Activated naive CD4-positive, alpha-beta T cell treated with anti-CD3 and anti-CD28 coated beads for 36 hours (primary cell): Measurements from ENCODE around the gene DOCK9. TPM values are rescaled to one million over a fixed set of nuclear protein-coding genes. Genes with fewer than 3 reads are reported as not detected.

Experiments
- CTCF ChIA-PET: fragments of 350-600 bp; sonication (Branson Sonifier 250); formaldehyde crosslinking; loops from one replicate; lab custom pipeline; 2021; ENCODE audit warnings: antibody characterized with exemption; lab: Charles Lee
- DNase-seq: peaks from one replicate; pipeline ENCODE4 v3.0.0-alpha.2; 2020
- H3K27ac Mint-ChIP-seq: one replicate; pipeline ENCODE4 v1.8.0; 2021; ENCODE audit warnings: mild to moderate bottlenecking, mixed read lengths
- H3K27me3 Mint-ChIP-seq: one replicate; pipeline ENCODE4 v1.8.0; 2021; ENCODE audit warnings: low read depth, mixed read lengths
- H3K36me3 Mint-ChIP-seq: one replicate; pipeline ENCODE4 v1.8.0; 2021; ENCODE audit warnings: low read depth, mixed read lengths
- H3K4me1 Mint-ChIP-seq: one replicate; pipeline ENCODE4 v1.8.0; 2021; ENCODE audit warnings: low read depth, mixed read lengths
- H3K4me3 Mint-ChIP-seq: one replicate; pipeline ENCODE4 v1.8.0; 2021; ENCODE audit warnings: mild to moderate bottlenecking, moderate library complexity, mixed read lengths
- H3K9me3 Mint-ChIP-seq: one replicate; pipeline ENCODE4 v1.8.0; 2021; ENCODE audit warnings: mixed read lengths
- intact Hi-C: fragments of 100-400 bp; cut with micrococcal nuclease; formaldehyde crosslinking; loops from one replicate; pipeline ENCODE4 v1.15.1; 2023
- total RNA-seq, 2 experiments: library from RNA; stranded (reverse); gene quantifications; one replicate each; pipeline ENCODE4 v1.2.3, GENCODE V29; 2021

The DOCK9 gene
- total RNA-seq, 2 experiments from 2014 or later = 38.3 to 42.1 TPM

GRCh38 chr13:98889419-98890085, 88.3 kb downstream of the DOCK9 start:
- H3K4me1 Mint-ChIP-seq = peaks cover 17% of the 10 kb centered on the region
- DNase-seq = peak; percentile 18
- H3K9me3 Mint-ChIP-seq = no peaks in the 10 kb centered on the region
- peaks cover 22% of the 10 kb centered on the region for H3K36me3 Mint-ChIP-seq
- intact Hi-C loops = no loop called here
- no peak overlapping the region for H3K27ac Mint-ChIP-seq
- no peaks in the 10 kb centered on the region for H3K27me3 Mint-ChIP-seq
- no peak overlapping the region for H3K4me3 Mint-ChIP-seq
- CTCF ChIA-PET = interaction anchor here (0.6 to 1.2 kb wide), 4 partner anchors 20 to 139 kb away, joined by 3 to 4 read pairs (median 4); no protein-coding TSS in a partner anchor

DNA sequence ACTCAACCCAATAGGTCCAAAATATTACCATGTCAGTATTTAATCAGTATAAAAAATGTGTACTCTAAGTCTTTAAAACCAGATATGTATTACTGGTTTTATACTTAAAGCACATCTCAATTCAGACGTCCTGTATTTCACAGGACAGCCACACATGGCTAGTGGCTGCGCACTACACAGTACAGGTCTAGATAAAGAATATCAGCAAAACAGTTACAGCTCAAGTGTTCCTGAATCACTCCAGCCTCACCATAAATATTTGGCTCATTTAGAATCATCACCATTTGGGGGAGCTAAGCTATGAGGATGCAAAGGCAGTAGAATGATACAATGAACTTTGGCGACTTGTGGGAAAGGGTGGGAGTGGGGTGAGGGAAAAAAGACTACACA, 89.0 kb downstream of the DOCK9 start:
- Mint-ChIP-seq H3K27me3 (no peaks in the 10 kb centered on the region), H3K9me3 (no peaks in the 10 kb centered on the region), H3K4me1 (peaks cover 17% of the 10 kb centered on the region), H3K27ac (no peak overlapping the region), H3K36me3 (peaks cover 24% of the 10 kb centered on the region), H3K4me3 (no peak overlapping the region)
- DNase-seq = no peak
- CTCF ChIA-PET = interaction anchor here (1.1 kb wide), 1 partner anchor 19 kb away, joined by 4 read pairs; no protein-coding TSS in a partner anchor
- intact Hi-C loops = no loop called here

DNA sequence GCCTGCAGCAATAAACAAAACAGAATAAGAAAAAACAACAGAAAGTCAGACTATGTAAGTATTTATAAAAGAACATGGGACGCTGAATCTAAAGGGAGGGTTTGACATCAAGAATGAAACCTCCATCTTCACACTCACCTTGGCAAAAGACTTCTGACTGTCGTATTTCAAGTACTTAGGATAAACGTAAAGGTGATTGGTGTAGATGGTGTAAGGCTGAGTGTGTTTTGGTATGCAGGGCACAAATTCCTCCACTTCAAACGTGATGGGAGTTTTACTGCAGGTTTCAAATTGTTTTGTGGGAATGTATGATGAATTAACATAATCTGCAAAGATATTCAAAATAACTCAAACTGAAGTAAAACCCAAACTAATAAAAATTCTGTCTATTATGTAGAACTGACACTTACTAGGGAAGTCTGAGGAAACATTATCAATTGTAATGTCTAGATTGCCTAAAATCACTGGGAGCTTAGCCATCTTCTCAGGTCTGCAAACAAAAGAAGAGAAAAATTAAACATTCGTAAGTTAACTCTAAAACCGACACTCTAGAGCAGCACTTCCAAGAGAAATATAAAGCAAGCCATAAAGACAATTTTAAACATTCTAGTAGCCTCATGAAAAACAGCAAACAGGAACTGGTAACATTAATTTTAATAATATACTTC, 89.5 kb downstream of the DOCK9 start:
- Mint-ChIP-seq H3K27ac (no peak overlapping the region), H3K4me1 (peaks cover 17% of the 10 kb centered on the region), H3K4me3 (no peak overlapping the region), H3K36me3 (peaks cover 25% of the 10 kb centered on the region), H3K9me3 (no peaks in the 10 kb centered on the region), H3K27me3 (no peaks in the 10 kb centered on the region)
- DNase-seq = no peak
- intact Hi-C loops = no loop called here
- CTCF ChIA-PET = interaction anchor here (0.5 kb wide), 1 partner anchor 316 kb away, joined by 3 read pairs; no protein-coding TSS in a partner anchor

DNA sequence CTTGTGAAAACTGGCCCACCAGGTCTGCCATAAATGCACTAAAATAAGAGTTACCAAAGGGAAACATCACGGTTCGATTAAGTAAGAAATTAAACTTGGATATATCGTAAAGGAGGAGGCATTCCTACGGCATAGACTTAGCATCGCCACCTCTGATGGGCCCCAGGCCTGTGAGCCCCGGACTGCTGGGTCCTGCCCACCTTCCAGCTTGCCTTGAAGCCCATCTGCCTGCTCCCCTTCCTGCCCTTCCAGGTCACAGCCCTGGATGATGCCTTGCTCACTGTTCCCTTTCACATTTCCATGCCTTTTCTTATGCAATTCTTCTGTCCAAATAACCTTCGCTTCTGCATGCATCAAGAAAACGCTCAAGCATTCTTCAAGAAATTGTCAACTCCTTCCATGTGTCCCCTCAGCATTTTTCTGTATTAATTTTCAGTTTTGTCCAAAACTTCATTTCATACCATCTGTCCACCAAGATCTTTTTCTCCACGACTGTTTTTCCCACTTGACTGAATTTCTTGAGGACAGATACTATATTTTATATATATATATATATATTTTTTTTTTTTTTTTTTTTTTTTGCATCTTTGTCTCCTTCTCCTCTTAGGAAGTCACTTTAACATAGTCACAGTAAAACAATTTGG, 91.2 kb downstream of the DOCK9 start:
- Mint-ChIP-seq H3K4me1 (peaks cover 17% of the 10 kb centered on the region), H3K4me3 (no peak overlapping the region), H3K27me3 (no peaks in the 10 kb centered on the region), H3K9me3 (no peaks in the 10 kb centered on the region), H3K27ac (no peak overlapping the region), H3K36me3 (peaks cover 31% of the 10 kb centered on the region)
- CTCF ChIA-PET = no interaction called here
- DNase-seq = no peak
- intact Hi-C loops = no loop called here

- CTCF ChIA-PET = no interaction called here
- H3K9me3 Mint-ChIP-seq = no peaks in the 10 kb centered on the region
Observed at GRCh38 chr13:98885600-98885999, 92.3 kb downstream of the DOCK9 start.

DNA sequence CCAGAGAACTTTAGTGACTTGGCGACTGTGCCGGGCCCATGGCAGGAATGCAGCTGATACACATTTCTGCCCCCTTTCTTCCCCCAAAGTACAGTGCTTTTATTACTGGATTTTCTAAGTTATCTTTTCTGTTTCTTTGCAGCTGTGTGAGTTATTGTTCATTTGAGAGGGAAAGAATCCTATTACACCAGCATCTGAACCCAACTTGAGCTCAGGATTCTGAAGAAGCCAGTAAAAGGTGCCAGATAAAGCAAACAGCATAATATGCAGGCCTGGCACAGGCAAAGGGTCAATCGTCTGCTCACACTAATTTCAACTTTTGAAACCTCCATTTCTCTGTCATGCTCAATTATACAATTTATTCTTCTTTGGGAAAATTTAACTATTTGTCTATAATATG, 93.9 kb downstream of the DOCK9 start:
- CTCF ChIA-PET = interaction anchor here (0.7 kb wide), 1 partner anchor 207 kb away, joined by 3 read pairs; no protein-coding TSS in a partner anchor
- no peaks in the 10 kb centered on the region for H3K27me3 Mint-ChIP-seq
- H3K36me3 Mint-ChIP-seq = peaks cover 43% of the 10 kb centered on the region
- no peak for DNase-seq
- H3K4me3 Mint-ChIP-seq = no peak overlapping the region
- intact Hi-C loops = no loop called here
- H3K9me3 Mint-ChIP-seq = no peaks in the 10 kb centered on the region
- no peaks in the 10 kb centered on the region for H3K4me1 Mint-ChIP-seq
- H3K27ac Mint-ChIP-seq = no peak overlapping the region

More at GRCh38 chr13:98885600-98885999, 92.3 kb downstream of the DOCK9 start:
- Mint-ChIP-seq H3K4me1 (peaks cover 12% of the 10 kb centered on the region), H3K36me3 (peaks cover 37% of the 10 kb centered on the region), H3K27me3 (no peaks in the 10 kb centered on the region), H3K4me3 (no peak overlapping the region), H3K27ac (no peak overlapping the region)
- no peak for DNase-seq
- intact Hi-C loops = no loop called here

- no peak overlapping the region for H3K4me3 Mint-ChIP-seq
- peaks cover 44% of the 10 kb centered on the region for H3K36me3 Mint-ChIP-seq
- H3K4me1 Mint-ChIP-seq = no peaks in the 10 kb centered on the region
- no peak for DNase-seq
- CTCF ChIA-PET = no interaction called here
- no peaks in the 10 kb centered on the region for H3K9me3 Mint-ChIP-seq
- intact Hi-C loops = no loop called here
- no peaks in the 10 kb centered on the region for H3K27me3 Mint-ChIP-seq
- no peak overlapping the region for H3K27ac Mint-ChIP-seq
Observed at GRCh38 chr13:98881390-98881789, 96.5 kb downstream of the DOCK9 start.

- peaks cover 3% of the 10 kb centered on the region for H3K4me1 Mint-ChIP-seq
- no peak for DNase-seq
- no peaks in the 10 kb centered on the region for H3K27me3 Mint-ChIP-seq
- CTCF ChIA-PET = interaction anchor here (0.8 to 0.9 kb wide), 2 partner anchors 11 to 22 kb away, joined by 3 read pairs; no protein-coding TSS in a partner anchor
- H3K9me3 Mint-ChIP-seq = no peaks in the 10 kb centered on the region
- H3K36me3 Mint-ChIP-seq = peaks cover 42% of the 10 kb centered on the region
- intact Hi-C loops = no loop called here
- no peak overlapping the region for H3K27ac Mint-ChIP-seq
- H3K4me3 Mint-ChIP-seq = no peak overlapping the region
Observed at GRCh38 chr13:98880677-98881076, 97.2 kb downstream of the DOCK9 start.

DNA sequence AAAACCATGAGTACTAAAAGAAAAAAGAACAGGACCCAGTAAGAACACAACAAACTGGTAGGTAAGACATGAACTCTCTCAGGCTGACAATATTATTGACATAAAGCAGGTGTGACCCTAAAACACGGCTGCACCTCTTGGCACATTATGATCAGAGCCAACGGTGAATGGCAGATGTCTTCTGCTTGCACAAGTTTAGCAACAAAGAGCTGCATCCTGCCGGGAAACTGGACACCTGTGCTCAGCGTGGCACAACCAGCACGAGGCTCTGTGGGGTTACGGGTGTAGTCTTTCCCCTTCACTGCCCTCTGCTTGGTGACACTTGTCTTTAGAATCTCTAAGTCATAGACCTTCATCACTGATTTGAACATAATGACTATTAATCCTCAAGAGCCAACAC, 97.9 kb downstream of the DOCK9 start:
- H3K36me3 Mint-ChIP-seq = peaks cover 41% of the 10 kb centered on the region
- H3K4me3 Mint-ChIP-seq = no peak overlapping the region
- DNase-seq = no peak
- CTCF ChIA-PET = interaction anchor here (0.8 to 0.9 kb wide), 2 partner anchors 10 to 22 kb away, joined by 3 read pairs; no protein-coding TSS in a partner anchor
- intact Hi-C loops = loop anchor here (5.0 kb wide), 1 partner anchor 387 kb away; no protein-coding TSS in a partner anchor
- H3K27ac Mint-ChIP-seq = no peak overlapping the region
- no peaks in the 10 kb centered on the region for H3K27me3 Mint-ChIP-seq
- H3K9me3 Mint-ChIP-seq = no peaks in the 10 kb centered on the region
- peaks cover 10% of the 10 kb centered on the region for H3K4me1 Mint-ChIP-seq

- H3K27ac Mint-ChIP-seq = no peak overlapping the region
- H3K9me3 Mint-ChIP-seq = no peaks in the 10 kb centered on the region
- H3K36me3 Mint-ChIP-seq = peaks cover 43% of the 10 kb centered on the region
- CTCF ChIA-PET = no interaction called here
- no peaks in the 10 kb centered on the region for H3K27me3 Mint-ChIP-seq
- no peak for DNase-seq
- H3K4me1 Mint-ChIP-seq = peaks cover 15% of the 10 kb centered on the region
- intact Hi-C loops = loop anchor here (5.0 kb wide), 1 partner anchor 388 kb away; no protein-coding TSS in a partner anchor
- H3K4me3 Mint-ChIP-seq = no peak overlapping the region
Observed at GRCh38 chr13:98879127-98879520, 98.7 kb downstream of the DOCK9 start.

DNA sequence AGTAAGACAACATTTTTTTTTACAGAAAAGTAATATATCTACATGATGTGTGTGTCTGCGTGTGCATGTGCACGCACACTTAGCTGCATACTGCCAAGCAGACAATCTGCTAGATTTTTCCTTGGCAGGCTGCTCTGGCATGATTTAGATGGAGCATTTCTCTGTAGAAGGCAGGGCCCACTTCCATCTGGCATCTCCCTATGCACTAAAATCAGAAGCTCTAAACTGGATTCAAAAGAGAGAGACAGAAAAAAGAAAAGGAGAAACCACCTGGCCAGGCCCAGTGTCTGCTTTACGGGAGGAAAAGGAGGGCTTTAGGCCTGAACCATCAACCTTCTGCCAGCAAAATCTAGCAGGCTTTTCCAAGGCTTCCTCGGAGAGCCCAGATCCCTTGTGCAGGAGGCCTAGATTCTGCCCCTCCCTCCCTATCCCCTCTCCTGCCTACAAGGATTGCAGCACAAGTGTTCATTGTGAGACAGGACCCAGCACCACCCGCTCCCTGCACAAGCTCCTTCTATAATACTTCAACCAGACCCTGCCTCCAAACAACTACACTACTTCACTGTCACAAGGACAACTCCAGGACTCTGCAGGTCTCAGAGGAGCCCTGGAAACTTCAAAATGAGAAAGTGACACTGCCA, 99.3 kb downstream of the DOCK9 start:
- Mint-ChIP-seq H3K27ac (no peak overlapping the region), H3K4me3 (no peak overlapping the region), H3K9me3 (peaks cover 3% of the 10 kb centered on the region), H3K36me3 (peaks cover 48% of the 10 kb centered on the region), H3K4me1 (peaks cover 18% of the 10 kb centered on the region), H3K27me3 (no peaks in the 10 kb centered on the region)
- CTCF ChIA-PET = no interaction called here
- intact Hi-C loops = loop anchor here (5.0 kb wide), 1 partner anchor 389 kb away; no protein-coding TSS in a partner anchor
- no peak for DNase-seq

GRCh38 chr13:98877936-98878335, 99.9 kb downstream of the DOCK9 start:
- intact Hi-C loops = loop anchor here (5.0 kb wide), 1 partner anchor 389 kb away; no protein-coding TSS in a partner anchor
- peaks cover 7% of the 10 kb centered on the region for H3K9me3 Mint-ChIP-seq
- H3K36me3 Mint-ChIP-seq = peaks cover 49% of the 10 kb centered on the region
- peaks cover 18% of the 10 kb centered on the region for H3K4me1 Mint-ChIP-seq
- no peak for DNase-seq
- H3K27ac Mint-ChIP-seq = no peak overlapping the region
- no peak overlapping the region for H3K4me3 Mint-ChIP-seq
- no peaks in the 10 kb centered on the region for H3K27me3 Mint-ChIP-seq
- CTCF ChIA-PET = no interaction called here
